Muscle of arm (tissue), 12 donors: ENCODE data around the gene MYO1D. TPM values are rescaled to one million over a fixed set of nuclear protein-coding genes. Genes with fewer than 3 reads are reported as not detected.

Experiments
- DNase-seq: peaks from one replicate; pipeline ENCODE4 v3.0.0-alpha.2; 2013
- polyA plus RNA-seq, 12 donors: library from polyadenylated mRNA; unstranded; fragments of 120-200 nt; gene quantifications; one replicate each; pipeline ENCODE4 v1.2.1, GENCODE V29; 2013; ENCODE audit not compliant: insufficient read length in 12 of 12

The MYO1D gene
- polyA plus RNA-seq, 12 donors: 3.5 to 24.5 (median 6.2) TPM; not detected in 1

DNA sequence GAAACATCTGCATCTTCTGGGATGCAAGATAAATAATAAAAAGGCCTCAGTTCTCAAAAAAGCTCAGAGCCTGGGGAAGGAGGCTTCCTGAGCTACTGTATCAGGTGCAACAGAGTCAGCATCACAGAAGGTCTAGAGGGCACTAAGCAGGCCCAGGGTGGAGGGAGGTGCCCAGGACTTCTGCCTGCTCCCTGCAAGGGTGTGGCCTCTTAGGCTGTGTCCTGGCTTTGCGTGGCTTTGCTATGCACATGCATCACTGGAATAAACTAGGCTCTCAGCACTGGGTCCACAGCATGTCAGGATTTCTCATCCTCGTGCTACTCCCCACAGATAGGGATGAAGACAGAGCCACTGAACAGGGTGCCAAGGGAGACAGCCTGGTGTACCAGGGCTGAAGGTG is 364.6 kb downstream of the MYO1D start:
- DNase-seq: no peak

GRCh38 chr17:32510466-32510865 is 366.5 kb downstream of the MYO1D start:
- no peak for DNase-seq

- no peak for DNase-seq
Observed at GRCh38 chr17:32508926-32509325, 368.0 kb downstream of the MYO1D start.

DNA sequence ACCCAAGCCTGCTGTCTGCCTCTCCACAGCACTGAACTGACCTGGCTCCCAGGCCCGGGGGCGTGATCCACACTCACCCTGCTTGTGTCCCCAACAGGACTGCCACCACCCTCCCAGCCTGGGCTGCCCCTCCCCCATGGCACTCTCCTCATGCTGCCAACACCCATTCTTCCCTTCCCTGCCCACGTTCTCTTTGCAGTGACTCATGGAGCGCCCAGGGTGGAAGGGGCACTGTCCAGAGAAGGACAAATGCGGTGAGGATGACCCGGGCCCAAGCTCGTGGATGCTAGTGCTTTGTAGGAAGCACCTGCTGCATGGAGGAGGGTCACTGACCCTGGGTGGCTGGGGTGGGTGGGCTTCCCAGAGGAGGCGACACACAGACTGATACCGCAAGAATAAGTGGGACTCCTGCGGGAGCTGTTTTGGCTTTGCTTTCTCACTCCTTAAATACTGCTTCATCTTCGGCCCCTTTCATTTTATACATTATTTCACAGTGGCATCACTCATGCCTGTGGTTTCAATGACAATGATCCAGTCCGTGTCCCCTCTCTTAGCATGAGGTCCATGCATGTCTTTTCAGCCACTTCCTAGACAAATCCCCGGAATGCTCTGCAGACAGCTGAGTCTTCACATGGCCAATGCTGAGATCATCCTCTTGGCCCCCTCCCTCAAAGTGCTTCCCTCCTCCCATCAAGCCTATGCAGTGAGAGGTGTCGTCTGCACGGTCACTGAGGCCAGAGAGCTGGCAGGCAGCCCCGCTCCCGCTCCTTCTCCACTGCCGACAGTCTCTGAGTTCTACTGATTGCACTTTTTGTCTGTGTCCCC is 372.5 kb downstream of the MYO1D start:
- peak; percentile 54 for DNase-seq

DNA sequence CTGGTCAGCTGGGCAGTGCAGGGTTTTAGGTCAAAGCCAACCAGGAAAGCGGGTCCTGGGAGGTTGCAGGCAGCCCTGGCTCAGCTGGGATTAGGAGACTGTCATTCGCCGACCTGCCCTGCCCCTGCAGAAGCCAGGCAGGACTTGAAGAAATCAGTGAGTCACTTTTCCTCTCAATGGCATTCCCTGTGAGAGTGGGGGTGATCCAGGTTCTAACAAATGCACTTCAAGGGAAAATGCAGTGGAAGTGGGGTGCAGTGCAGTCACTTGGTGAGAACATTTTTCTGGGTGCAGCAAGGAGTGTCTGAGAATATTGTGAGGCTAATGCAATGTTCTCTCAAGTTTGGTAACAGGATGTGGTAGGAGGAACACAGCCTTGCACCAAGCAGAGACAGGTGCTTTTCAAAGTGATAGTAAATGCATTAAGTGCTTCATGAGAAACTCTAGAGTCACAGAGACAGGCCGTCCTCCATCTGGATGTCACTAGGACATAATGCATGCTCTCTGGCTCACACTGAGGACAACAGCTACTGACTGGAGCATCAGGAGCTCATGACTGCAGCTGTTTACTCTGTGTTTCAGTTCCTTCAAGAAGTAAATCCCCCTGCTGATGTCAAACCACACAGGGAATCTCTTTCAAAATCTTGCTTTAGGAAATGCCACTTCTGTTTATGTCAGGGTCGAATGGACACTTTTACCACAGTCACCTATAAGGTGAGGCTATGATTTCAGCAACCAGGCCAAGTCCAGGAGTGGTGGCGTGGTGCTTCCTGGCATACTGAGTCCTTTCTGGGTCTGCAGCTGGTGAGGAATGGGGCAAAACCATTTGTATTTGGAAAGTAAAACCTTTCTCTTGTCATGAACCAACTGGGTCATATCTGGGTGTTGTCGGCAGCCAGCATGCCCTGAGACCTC is 373.4 kb downstream of the MYO1D start:
- DNase-seq: no peak

DNA sequence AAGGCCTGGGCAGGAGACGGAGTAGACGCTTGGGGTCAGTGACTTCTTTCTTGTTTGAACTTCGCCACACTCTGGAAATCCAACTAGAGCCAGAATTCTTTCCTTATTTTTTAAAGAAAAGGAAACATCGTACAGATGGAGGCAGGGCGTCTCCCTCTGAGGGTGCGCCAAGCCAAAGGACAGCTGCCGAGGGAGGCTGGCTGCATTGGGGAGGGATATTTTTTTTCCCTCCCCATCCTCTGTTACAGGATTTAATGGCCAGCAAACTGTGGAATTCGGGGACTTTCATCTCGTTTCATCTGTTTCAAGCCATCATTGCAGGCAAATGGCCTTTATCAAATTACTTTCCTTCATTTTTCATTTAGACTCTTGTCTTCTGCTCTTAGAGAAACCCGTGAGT is 374.2 kb downstream of the MYO1D start:
- DNase-seq: no peak

- DNase-seq: no peak
Observed at GRCh38 chr17:32502013-32502412, 374.9 kb downstream of the MYO1D start.

DNA sequence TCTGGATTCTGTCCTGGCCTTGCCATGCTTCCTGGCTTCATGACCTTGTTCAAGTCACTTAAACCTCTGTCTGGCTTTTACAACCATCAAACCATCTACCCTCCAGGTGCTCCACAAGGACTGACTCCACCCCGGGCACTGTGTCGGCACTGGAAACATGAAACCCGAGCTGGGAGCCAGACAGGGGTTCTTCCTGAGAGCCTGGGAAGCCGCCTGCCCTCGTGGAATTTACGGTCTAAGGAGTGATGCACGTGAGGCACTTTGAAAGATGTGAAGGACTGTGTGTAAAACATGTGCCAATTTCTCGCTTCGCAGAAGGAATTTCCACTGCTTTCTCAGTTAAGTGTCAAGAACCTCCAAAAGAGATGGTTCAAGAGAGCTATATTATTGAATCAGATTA is 378.5 kb downstream of the MYO1D start:
- no peak for DNase-seq

DNA sequence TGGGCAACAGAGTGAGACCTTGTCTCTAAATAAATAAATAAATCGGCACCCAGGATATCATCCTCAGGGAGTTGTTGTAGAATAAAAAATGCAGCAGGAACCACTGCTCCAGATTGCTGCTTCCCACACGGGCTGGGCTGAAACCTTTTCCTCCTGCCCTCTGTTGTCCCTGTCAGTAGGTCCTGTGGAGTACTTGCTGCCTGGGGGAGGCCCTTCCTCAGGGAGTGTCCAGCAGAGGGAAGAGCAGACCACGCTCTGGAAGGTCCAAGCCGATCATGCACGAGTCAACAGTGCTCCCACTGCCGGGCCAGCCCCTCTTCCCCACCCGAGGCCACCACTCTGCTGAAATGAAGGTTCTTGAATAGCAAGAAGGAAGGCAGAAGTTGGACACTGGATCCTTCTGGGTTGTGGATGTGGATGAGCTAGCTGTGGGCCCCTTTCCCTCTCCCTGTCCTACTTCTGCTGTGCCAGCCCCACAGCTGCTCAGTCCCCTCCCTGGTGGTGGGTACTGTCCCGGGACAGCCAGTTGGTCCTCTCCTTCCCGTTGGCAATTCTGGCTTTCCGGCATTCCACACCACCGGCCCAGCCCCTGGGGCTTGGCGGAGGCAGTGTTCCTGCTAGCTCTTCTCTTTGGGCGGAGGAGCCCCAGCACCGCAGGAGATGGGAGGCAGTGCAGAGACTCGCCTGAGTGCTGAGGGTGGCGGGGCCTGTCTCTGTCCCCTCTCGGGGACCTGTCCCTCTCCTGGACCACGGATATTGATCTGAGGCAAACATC is 379.3 kb downstream of the MYO1D start:
- DNase-seq: no peak

DNA sequence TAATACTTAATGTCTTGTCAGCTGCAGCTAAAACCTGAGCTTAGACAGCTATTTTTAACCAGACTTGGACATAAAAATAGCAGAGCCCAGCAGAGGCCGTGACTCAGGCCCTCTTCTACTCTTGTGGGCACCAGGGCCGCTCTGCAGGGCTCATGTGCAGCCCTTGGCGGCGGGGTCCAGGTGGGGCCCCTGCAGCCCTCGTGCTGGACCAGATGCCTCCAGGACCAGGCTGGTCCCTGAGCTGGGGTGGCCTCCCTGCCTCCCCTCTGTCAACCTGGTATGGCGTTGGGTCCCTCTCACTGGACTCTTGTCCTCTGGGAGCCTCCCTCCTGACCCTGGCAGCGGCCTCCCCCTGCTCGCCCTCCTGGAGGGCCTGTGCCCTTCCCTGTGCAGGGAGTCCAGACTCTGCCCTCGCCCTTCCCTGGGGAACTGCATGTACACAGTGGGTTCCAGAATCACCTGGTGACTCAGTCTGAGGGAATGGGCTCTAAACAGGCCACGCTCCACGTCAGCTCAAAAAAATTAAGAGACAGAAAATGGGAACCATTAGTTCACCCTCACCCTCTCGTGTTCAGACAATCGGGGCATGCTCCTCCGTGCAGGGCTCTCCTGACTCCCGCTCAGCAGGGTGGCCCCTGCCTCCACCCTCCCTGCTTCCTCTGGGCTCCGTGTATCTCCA is 380.4 kb downstream of the MYO1D start:
- DNase-seq: no peak

- no peak for DNase-seq
Observed at GRCh38 chr17:32495359-32496231, 381.3 kb downstream of the MYO1D start.

GRCh38 chr17:32494621-32495358 is 382.1 kb downstream of the MYO1D start:
- DNase-seq: no peak

- no peak for DNase-seq
Observed at GRCh38 chr17:32493976-32494513, 382.9 kb downstream of the MYO1D start.

- DNase-seq: no peak
Observed at GRCh38 chr17:32493571-32493970, 383.4 kb downstream of the MYO1D start.

DNA sequence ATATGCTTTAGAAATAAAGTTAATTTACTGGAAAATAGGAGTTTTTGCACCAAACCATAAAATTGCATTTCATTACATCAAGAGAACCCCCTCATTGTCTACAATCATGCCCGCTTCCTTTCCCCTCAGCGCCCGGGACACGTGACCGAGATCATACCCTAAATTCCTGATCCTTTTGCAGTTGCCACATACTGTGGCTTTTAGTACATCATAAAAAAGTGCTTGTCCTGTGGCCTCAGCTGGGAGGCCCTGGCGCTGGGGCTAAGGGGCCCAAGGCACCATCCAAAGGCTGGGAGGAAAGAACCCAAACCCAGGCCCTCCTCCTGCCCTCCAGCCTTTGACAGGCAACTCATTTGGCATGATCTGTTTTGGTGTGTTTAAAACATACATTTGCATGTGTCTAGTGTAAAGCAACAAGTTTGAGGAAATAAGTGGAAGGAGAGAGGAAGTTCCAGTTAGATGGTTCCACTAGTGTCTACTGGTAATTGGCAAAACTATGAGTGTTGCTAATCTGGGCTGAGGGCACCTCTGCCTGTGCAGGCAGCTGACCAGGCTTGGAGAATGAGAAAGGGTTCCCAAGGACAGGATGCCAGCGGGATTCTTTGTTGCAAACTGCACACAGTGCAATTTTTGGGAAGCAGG is 384.2 kb downstream of the MYO1D start:
- DNase-seq: no peak

DNA sequence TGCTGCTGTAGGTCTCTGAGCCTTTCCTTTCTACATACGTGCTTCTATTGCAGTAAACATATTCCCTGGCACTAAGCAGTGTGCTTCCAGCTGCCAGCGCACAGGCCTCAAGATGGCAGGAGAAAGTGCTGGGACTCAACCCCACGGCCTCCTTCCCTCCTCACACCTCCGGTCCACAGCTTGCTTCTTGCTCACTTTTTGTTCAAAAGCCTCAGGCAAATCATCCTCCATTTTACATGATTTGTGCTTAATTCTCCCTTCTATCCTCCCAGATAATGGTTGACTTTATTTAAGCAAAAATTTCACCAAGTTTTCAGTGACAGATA is 384.7 kb downstream of the MYO1D start:
- no peak for DNase-seq

DNA sequence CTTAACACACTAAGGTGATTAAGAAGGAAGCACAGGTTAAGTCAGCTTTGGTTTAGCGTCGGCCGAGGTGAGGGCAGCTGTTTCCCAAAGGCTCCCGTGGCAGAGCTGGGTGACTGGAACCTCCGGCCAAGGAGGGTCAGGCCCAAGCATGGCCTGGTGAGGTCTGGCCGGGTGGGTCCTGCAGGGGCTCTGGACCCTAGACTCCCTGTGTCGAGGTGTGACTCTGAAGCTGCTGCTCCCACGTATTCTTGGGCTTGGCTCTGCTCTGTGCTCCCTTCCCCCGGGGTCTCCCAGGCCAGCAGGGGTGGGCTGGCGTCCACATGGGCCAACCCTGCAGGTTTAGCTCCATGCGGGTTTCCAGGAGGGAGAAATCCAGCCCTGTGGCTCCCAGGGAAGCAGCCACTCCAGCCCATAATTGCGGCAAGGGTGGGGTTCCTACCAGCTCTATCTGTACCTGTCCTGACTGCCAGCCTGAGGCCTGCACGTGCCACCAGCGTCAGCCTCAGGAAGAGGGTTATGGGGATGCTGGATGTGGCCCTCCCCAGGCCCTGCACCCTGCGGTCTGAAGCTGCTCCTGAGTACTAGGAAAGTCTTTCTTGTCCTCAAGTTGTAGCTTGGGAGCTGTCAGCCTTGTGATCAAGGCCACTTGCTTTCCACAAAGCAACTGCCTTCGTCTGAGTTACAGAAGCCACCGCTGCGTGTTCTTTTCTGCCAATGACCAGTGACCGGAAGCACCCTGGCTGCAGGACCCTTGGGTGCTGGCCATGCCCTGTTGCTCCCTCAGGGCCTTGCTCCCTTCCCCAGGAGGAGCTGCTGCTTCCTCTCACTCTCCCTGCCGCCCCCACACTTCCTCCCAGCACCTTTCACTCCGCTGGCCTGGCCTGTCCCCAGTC is 385.3 kb downstream of the MYO1D start:
- DNase-seq: no peak

DNA sequence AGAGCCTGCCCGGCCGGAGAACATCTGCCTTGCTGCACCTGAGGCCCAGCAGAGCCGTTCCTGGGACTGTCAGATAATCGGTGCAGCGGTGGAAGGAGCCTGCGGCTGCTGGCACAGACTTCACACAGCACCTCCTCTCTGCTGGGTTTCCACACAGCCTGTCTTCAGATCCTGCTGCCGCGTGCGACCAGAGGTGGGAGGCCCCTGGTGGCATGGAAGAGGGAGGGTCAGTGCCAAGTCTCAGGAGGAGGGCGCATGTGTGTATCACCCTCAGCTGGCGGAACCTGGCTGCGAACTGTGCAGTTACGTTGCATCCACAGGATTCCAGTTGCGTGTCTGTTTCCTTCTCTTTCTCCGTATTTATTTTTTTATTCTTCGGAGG is 386.8 kb downstream of the MYO1D start:
- DNase-seq: no peak
